ENCODE results near the gene DPCD.

GRCh38 chr10:101575091-101575490 is 13.0 kb upstream of the DPCD start:
- TF ChIP-seq CTCF (conservative IDR thresholded peaks at IDR 0.05 in 1 of 2, IDR thresholded peaks at IDR 0.05 in 1 of 2; ENCODE audit: low read depth in 1 of 2, low read length in 2 of 2) (no peak), EZH2 (IDR thresholded peaks at IDR 0.05; ENCODE audit: low read length, missing control alignments) (no peak)

All from fibroblast of lung (primary cell).